Liver (tissue), 3 donors: ENCODE measurements around the gene B3GAT1.

Experiments used
- ATF3 ChIP-seq: IDR thresholded peaks from 2 replicates; pipeline ENCODE4 v1.6.1; 2016; ENCODE audit warnings: antibody characterized with exemption
- CTCF ChIP-seq: fragments of 150-350 bp; IDR thresholded peaks from 2 replicates; pipeline ENCODE4 v1.5.1; 2017; ENCODE audit warnings: improper control_type of control experiment, low read depth, low read length; ENCODE audit not compliant: missing input control
- EGR1 ChIP-seq, 2 donors: IDR thresholded peaks; 2 replicates each; pipeline ENCODE4 v1.6.1; 2016 to 2018; ENCODE audit warnings: antibody characterized with exemption in 2 of 2, low read depth in 2 of 2
- GABPA ChIP-seq, 2 donors: IDR thresholded peaks in 1 of 2; conservative IDR thresholded peaks in 1 of 2; 2 replicates each; pipeline ENCODE4 v1.6.1; 2016; ENCODE audit warnings: antibody characterized with exemption in 2 of 2, mild to moderate bottlenecking in 1 of 2, moderate library complexity in 1 of 2
- MAX ChIP-seq: IDR thresholded peaks from 2 replicates; pipeline ENCODE4 v1.6.1; 2016; ENCODE audit warnings: antibody characterized with exemption
- RAD21 ChIP-seq, 2 donors: IDR thresholded peaks; 2 replicates each; pipeline ENCODE4 v1.6.1; 2016; ENCODE audit warnings: antibody characterized with exemption in 2 of 2, mild to moderate bottlenecking in 2 of 2
- RXRA ChIP-seq, 2 donors: IDR thresholded peaks; 2 replicates each; pipeline ENCODE4 v1.6.1; 2017 to 2018; ENCODE audit warnings: antibody characterized with exemption in 2 of 2, mild to moderate bottlenecking in 1 of 2
- SP1 ChIP-seq: IDR thresholded peaks from 2 replicates; pipeline ENCODE4 v1.6.1; 2018; ENCODE audit warnings: antibody characterized with exemption, mild to moderate bottlenecking
- TAF1 ChIP-seq: conservative IDR thresholded peaks from 2 replicates; pipeline ENCODE4 v1.6.1; 2016; ENCODE audit warnings: antibody characterized with exemption, mild to moderate bottlenecking
- donor health status: healthy.
- donor health status: healthy.

GRCh38 chr11:134374891-134375550 lies 37.0 kb downstream of the B3GAT1 start:
- TF ChIP-seq TAF1 (no peak), MAX (no peak), CTCF (no peak), ATF3 (no peak), SP1 (no peak), RAD21 (IDR thresholded peaks at IDR 0.05) (no peak), RXRA (IDR thresholded peaks at IDR 0.05) (no peak), EGR1 (IDR thresholded peaks at IDR 0.05; ENCODE audit: low read depth in 2 of 2) (no peak), GABPA (IDR thresholded peaks at IDR 0.05 in 1 of 2, conservative IDR thresholded peaks at IDR 0.05 in 1 of 2) (no peak)
